ENCODE measurements around the gene XXYLT1. TPM values are rescaled to one million over a fixed set of nuclear protein-coding genes. Genes with fewer than 3 reads are reported as not detected.

The XXYLT1 gene
- total RNA-seq, 4 donors from 2014 or later: 9.8 to 14.6 (median 13.9) TPM

- Histone ChIP-seq H3K27me3 (no peaks in the 10 kb centered on the region), H3K4me3 (replicated peaks in 1 of 3) (no peak overlapping the region), H3K27ac (no peak overlapping the region), H3K9me3 (no peaks in the 10 kb centered on the region), H3K36me3 (no peaks in the 10 kb centered on the region), H3K4me1 (peaks cover 11 to 19% of the 10 kb centered on the region in 2 donors)
- 83 to 88% methylated on average over 27 to 30 of the region's 42 CpGs for WGBS, 2 donors
- TF ChIP-seq CTCF (IDR thresholded peaks at IDR 0.05): no peak
- TF ChIP-seq POLR2A (IDR thresholded peaks at IDR 0.05): no peak
- DNase-seq: no peak
- intact Hi-C loops (cut with DNase I): no loop called here
Measured at GRCh38 chr3:195035345-195036202, 235.4 kb downstream of the XXYLT1 start.

- Histone ChIP-seq H3K4me3 (replicated peaks in 1 of 3) (no peak overlapping the region), H3K36me3 (no peaks in the 10 kb centered on the region), H3K27ac (no peak overlapping the region), H3K9me3 (no peaks in the 10 kb centered on the region), H3K27me3 (no peaks in the 10 kb centered on the region), H3K4me1 (peaks cover 11 to 19% of the 10 kb centered on the region in 2 donors)
- TF ChIP-seq POLR2A (IDR thresholded peaks at IDR 0.05) (no peak), CTCF (IDR thresholded peaks at IDR 0.05) (no peak)
- DNase-seq: no peak
- WGBS, 2 donors: 93 to 94% methylated on average over 5 to 7 of the region's 11 CpGs
- intact Hi-C loops (cut with DNase I): no loop called here
Measured at GRCh38 chr3:195034541-195034940, 236.4 kb downstream of the XXYLT1 start.

- intact Hi-C loops (cut with DNase I): no loop called here
- WGBS, 2 donors: 76 to 92% methylated on average over 9 of the region's 9 CpGs
- Histone ChIP-seq H3K27me3 (no peaks in the 10 kb centered on the region), H3K36me3 (no peaks in the 10 kb centered on the region), H3K9me3 (no peaks in the 10 kb centered on the region), H3K4me1 (peaks cover 11 to 19% of the 10 kb centered on the region in 2 donors), H3K27ac (peak overlapping the region in 2 of 3 donors; percentile 31 to 42), H3K4me3 (replicated peaks in 1 of 3) (no peak overlapping the region)
- DNase-seq: no peak
- no peak for TF ChIP-seq POLR2A (IDR thresholded peaks at IDR 0.05)
- TF ChIP-seq CTCF (IDR thresholded peaks at IDR 0.05): no peak
Measured at GRCh38 chr3:195034101-195034500, 236.9 kb downstream of the XXYLT1 start.

GRCh38 chr3:195033531-195034091, 237.3 kb downstream of the XXYLT1 start:
- TF ChIP-seq CTCF (IDR thresholded peaks at IDR 0.05): no peak
- no peak for TF ChIP-seq POLR2A (IDR thresholded peaks at IDR 0.05)
- intact Hi-C loops (cut with DNase I): no loop called here
- 56 to 79% methylated on average over 7 to 12 of the region's 12 CpGs for WGBS, 2 donors

GRCh38 chr3:195032955-195033354, 238.0 kb downstream of the XXYLT1 start:
- intact Hi-C loops (cut with DNase I): no loop called here
- DNase-seq: no peak
- 87 to 90% methylated on average over 9 to 10 of the region's 10 CpGs for whole genome bisulfite sequencing, 2 donors

More at GRCh38 chr3:195033531-195034091, 237.3 kb downstream of the XXYLT1 start:
- peak in 1 of 2 donors; percentile 52 for DNase-seq
- Histone ChIP-seq H3K27me3 (no peaks in the 10 kb centered on the region), H3K9me3 (no peaks in the 10 kb centered on the region), H3K36me3 (no peaks in the 10 kb centered on the region), H3K27ac (peak overlapping the region in 2 of 3 donors; percentile 31 to 42), H3K4me3 (replicated peaks in 1 of 3) (no peak overlapping the region), H3K4me1 (peaks cover 11 to 19% of the 10 kb centered on the region in 2 donors)

More at GRCh38 chr3:195032955-195033354, 238.0 kb downstream of the XXYLT1 start:
- Histone ChIP-seq H3K27ac (peak overlapping the region in 1 of 3 donors; percentile 31), H3K4me1 (peaks cover 11 to 19% of the 10 kb centered on the region in 2 donors), H3K27me3 (no peaks in the 10 kb centered on the region), H3K36me3 (no peaks in the 10 kb centered on the region), H3K9me3 (no peaks in the 10 kb centered on the region), H3K4me3 (replicated peaks in 1 of 3) (no peak overlapping the region)
- no peak for TF ChIP-seq CTCF (IDR thresholded peaks at IDR 0.05)
- TF ChIP-seq POLR2A (IDR thresholded peaks at IDR 0.05): no peak
